Measurements from ENCODE around the gene GARIN5B. TPM values are rescaled to one million over a fixed set of nuclear protein-coding genes. Genes with fewer than 3 reads are reported as not detected.
"Not testable (repeated sequence)": the region's sequence is repeated elsewhere in the genome, so short reads cannot be mapped to it uniquely, and the experiment has no call there.

The GARIN5B gene
- polyA plus RNA-seq, 1 of the 3 experiments (the other 2 are of a cell fraction), result not detected

DNA sequence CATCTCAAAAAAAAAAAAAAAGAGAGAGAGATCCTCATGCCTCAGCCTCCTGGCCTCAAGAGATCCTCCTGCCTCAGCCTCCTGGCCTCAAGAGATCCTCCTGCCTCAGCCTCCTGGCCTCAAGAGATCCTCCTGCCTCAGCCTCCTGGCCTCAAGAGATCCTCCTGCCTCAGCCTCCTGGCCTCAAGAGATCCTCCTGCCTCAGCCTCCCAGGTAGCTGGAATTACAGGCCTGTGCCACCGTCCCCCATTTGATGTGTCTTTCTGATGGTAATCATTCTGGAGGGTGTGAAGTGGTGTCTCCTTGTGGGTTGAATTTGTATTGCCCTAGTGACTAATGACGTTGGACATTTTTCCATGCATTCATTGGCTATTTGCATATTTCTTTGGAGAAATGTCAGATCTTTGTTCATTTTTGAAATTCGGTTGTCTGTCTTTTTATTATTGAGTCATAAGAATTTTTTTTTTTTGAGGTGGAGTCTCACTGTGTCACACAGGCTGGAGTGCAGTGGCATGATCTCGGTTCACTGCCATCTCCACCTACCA is 34.2 kb downstream of the GARIN5B start:
- H3K27ac ChIP-seq (ENCODE audit: low read depth in 2 of 2, low read length in 1 of 2); H4K20me1 ChIP-seq (ENCODE audit: insufficient read depth); H3K9me3 ChIP-seq; H3K36me3 ChIP-seq (replicated peaks in 1 of 2; ENCODE audit: control insufficient read depth in 1 of 2, insufficient read depth in 2 of 2, low read length in 1 of 2); H3K79me2 ChIP-seq (ENCODE audit: insufficient read depth); H3K4me3 ChIP-seq (ENCODE audit: low read depth in 2 of 2, low read length in 1 of 2); CTCF ChIA-PET; DNase-seq; H3F3A ChIP-seq (replicated peaks; ENCODE audit: insufficient read depth); H2AFZ ChIP-seq (ENCODE audit: low read depth); H3K9ac ChIP-seq; H3K9me2 ChIP-seq; H3K27me3 ChIP-seq (ENCODE audit: insufficient read depth); H3K4me1 ChIP-seq (ENCODE audit: control insufficient read depth in 1 of 2, insufficient read depth in 2 of 2, low read depth in 1 of 2, low read length in 1 of 2); POLR2A ChIA-PET: not testable (repeated sequence)
- WGBS (ENCODE audit: low lambda C conversion rate), result 26% methylated on average over 4 of the region's 4 CpGs
- TF ChIP-seq RFX5 (IDR thresholded peaks at IDR 0.05; ENCODE audit: low read length), result peak; percentile 99
- H3K4me2 ChIP-seq, result 0 out of 2 replicates have a peak overlapping the region, but pooled peaks have one; percentile 37

DNA sequence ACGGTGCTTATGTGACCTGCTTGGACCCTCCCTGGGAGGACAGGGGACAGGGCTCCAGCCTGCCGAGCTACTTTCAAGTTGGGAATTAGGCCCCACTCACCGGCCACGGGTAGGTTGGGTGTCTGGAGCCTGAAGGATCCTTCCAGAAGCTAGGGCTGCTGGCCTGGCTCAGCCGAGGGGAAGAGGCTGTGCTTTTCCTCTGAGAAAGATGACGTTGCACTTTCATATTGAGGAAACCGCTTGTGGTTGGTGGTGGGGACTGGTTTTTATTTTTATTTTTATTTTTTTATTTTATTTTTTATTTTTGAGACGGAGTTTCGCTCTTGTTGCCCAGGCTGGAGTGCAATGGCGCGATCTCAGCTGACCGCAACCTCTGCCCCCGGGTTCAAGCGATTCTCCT is 37.9 kb downstream of the GARIN5B start, which contains the start of gene TMEM150B:
Gene TMEM150B, minus strand, starts transcription at position 170 of the 400 bp plus-strand sequence. CDS start 4,305 bp downstream, outside the sequence.
- H3K4me3 ChIP-seq (ENCODE audit: low read depth in 2 of 2, low read length in 1 of 2), result no peak within 1 kb of the TSS
- H3K4me2 ChIP-seq, result no peak within 1 kb of the TSS
- H3K27ac ChIP-seq (ENCODE audit: low read depth in 2 of 2, low read length in 1 of 2), result no peak within 1 kb of the TSS
- no peaks in the 10 kb centered on the region for H3K4me1 ChIP-seq (ENCODE audit: control insufficient read depth in 1 of 2, insufficient read depth in 2 of 2, low read depth in 1 of 2, low read length in 1 of 2)
- H3K9me2 ChIP-seq, result no peaks in the 10 kb centered on the region
- CTCF ChIA-PET, result interaction anchor here (3.8 kb wide), 1 partner anchor 23 kb away, joined by 19 read pairs; no protein-coding TSS in a partner anchor
- TF ChIP-seq NRF1 (IDR thresholded peaks at IDR 0.05; ENCODE audit: low read depth, low read length) (no peak), EZH2phosphoT487 (IDR thresholded peaks at IDR 0.05; ENCODE audit: borderline replicate concordance, low read depth) (no peak), TCF12 (IDR thresholded peaks at IDR 0.05) (no peak), MEF2A (IDR thresholded peaks at IDR 0.05; ENCODE audit: borderline replicate concordance, low read depth) (no peak), GATA2 (CRISPR knock-in tag; IDR thresholded peaks at IDR 0.05) (no peak), NFIC (IDR thresholded peaks at IDR 0.05; ENCODE audit: borderline replicate concordance) (no peak), RXRA (IDR thresholded peaks at IDR 0.05; ENCODE audit: borderline replicate concordance, low read depth) (no peak), SIN3A (IDR thresholded peaks at IDR 0.05; ENCODE audit: borderline replicate concordance, low read depth, low read length) (no peak), MXI1 (IDR thresholded peaks at IDR 0.05; ENCODE audit: low read depth, low read length) (no peak), GABPA (IDR thresholded peaks at IDR 0.05; ENCODE audit: low read depth) (no peak), ELF1 (IDR thresholded peaks at IDR 0.05) (no peak), EP300 (IDR thresholded peaks at IDR 0.05; ENCODE audit: borderline replicate concordance in 1 of 2, low read depth in 1 of 2, low read length in 1 of 2) (no peak), SMC3 (IDR thresholded peaks at IDR 0.05; ENCODE audit: low read depth, low read length) (no peak), RAD21 (IDR thresholded peaks at IDR 0.05; ENCODE audit: low read length) (no peak), RCOR1 (IDR thresholded peaks at IDR 0.05; ENCODE audit: low read length) (no peak), FOSL2 (IDR thresholded peaks at IDR 0.05; ENCODE audit: borderline replicate concordance, low read depth) (no peak)
- TF ChIP-seq, protein P1, sequence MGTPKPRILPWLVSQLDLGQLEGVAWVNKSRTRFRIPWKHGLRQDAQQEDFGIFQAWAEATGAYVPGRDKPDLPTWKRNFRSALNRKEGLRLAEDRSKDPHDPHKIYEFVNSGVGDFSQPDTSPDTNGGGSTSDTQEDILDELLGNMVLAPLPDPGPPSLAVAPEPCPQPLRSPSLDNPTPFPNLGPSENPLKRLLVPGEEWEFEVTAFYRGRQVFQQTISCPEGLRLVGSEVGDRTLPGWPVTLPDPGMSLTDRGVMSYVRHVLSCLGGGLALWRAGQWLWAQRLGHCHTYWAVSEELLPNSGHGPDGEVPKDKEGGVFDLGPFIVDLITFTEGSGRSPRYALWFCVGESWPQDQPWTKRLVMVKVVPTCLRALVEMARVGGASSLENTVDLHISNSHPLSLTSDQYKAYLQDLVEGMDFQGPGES (IDR thresholded peaks at IDR 0.05; ENCODE audit: low read depth, low read length), result no peak
- TF ChIP-seq, protein P2, sequence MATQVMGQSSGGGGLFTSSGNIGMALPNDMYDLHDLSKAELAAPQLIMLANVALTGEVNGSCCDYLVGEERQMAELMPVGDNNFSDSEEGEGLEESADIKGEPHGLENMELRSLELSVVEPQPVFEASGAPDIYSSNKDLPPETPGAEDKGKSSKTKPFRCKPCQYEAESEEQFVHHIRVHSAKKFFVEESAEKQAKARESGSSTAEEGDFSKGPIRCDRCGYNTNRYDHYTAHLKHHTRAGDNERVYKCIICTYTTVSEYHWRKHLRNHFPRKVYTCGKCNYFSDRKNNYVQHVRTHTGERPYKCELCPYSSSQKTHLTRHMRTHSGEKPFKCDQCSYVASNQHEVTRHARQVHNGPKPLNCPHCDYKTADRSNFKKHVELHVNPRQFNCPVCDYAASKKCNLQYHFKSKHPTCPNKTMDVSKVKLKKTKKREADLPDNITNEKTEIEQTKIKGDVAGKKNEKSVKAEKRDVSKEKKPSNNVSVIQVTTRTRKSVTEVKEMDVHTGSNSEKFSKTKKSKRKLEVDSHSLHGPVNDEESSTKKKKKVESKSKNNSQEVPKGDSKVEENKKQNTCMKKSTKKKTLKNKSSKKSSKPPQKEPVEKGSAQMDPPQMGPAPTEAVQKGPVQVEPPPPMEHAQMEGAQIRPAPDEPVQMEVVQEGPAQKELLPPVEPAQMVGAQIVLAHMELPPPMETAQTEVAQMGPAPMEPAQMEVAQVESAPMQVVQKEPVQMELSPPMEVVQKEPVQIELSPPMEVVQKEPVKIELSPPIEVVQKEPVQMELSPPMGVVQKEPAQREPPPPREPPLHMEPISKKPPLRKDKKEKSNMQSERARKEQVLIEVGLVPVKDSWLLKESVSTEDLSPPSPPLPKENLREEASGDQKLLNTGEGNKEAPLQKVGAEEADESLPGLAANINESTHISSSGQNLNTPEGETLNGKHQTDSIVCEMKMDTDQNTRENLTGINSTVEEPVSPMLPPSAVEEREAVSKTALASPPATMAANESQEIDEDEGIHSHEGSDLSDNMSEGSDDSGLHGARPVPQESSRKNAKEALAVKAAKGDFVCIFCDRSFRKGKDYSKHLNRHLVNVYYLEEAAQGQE (IDR thresholded peaks at IDR 0.05; ENCODE audit: low read depth, low read length), result no peak
- TF ChIP-seq, protein P3, sequence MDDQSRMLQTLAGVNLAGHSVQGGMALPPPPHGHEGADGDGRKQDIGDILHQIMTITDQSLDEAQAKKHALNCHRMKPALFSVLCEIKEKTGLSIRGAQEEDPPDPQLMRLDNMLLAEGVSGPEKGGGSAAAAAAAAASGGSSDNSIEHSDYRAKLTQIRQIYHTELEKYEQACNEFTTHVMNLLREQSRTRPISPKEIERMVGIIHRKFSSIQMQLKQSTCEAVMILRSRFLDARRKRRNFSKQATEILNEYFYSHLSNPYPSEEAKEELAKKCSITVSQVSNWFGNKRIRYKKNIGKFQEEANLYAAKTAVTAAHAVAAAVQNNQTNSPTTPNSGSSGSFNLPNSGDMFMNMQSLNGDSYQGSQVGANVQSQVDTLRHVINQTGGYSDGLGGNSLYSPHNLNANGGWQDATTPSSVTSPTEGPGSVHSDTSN (IDR thresholded peaks at IDR 0.05), result no peak
- TF ChIP-seq, protein P4, sequence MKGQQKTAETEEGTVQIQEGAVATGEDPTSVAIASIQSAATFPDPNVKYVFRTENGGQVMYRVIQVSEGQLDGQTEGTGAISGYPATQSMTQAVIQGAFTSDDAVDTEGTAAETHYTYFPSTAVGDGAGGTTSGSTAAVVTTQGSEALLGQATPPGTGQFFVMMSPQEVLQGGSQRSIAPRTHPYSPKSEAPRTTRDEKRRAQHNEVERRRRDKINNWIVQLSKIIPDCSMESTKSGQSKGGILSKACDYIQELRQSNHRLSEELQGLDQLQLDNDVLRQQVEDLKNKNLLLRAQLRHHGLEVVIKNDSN (IDR thresholded peaks at IDR 0.05; ENCODE audit: borderline replicate concordance, low read depth), result no peak
- POLR2A ChIA-PET, result no interaction called here
- H4K20me1 ChIP-seq (ENCODE audit: insufficient read depth), result no peaks in the 10 kb centered on the region
- no peaks in the 10 kb centered on the region for H3K27me3 ChIP-seq (ENCODE audit: insufficient read depth)
- no peaks in the 10 kb centered on the region for H3K36me3 ChIP-seq (replicated peaks in 1 of 2; ENCODE audit: control insufficient read depth in 1 of 2, insufficient read depth in 2 of 2, low read length in 1 of 2)
- no peak within 1 kb of the TSS for H2AFZ ChIP-seq (ENCODE audit: low read depth)
- DNase-seq, result no peak
- H3F3A ChIP-seq (replicated peaks; ENCODE audit: insufficient read depth), result peaks cover 8% of the 10 kb centered on the region
- 91% methylated on average over 13 of the region's 14 CpGs for WGBS (ENCODE audit: low lambda C conversion rate)
- H3K9me3 ChIP-seq, result no peaks in the 10 kb centered on the region
- H3K79me2 ChIP-seq (ENCODE audit: insufficient read depth), result no peaks in the 10 kb centered on the region
- no peak within 1 kb of the TSS for H3K9ac ChIP-seq
